ENCODE results near the gene DLGAP1.

GRCh38 chr18:4077721-4078120 lies 377.4 kb downstream of the DLGAP1 start:
- TF ChIP-seq CTCF (IDR thresholded peaks at IDR 0.05; ENCODE audit: low read depth, low read length) (no peak), EZH2phosphoT487 (IDR thresholded peaks at IDR 0.05; ENCODE audit: low read depth) (no peak)
